ENCODE results near the gene SLC38A3. TPM values are rescaled to one million over a fixed set of nuclear protein-coding genes. Genes with fewer than 3 reads are reported as not detected.

Gene SLC38A3
- polyA plus RNA-seq, 2 donors, result 0.08 to 0.11 TPM

- H3K36me3 ChIP-seq (ENCODE audit: control insufficient read depth in 2 of 2, insufficient read depth in 2 of 2, low read length in 1 of 2), result no peaks in the 10 kb centered on the region
- no peaks in the 10 kb centered on the region for H3K9me3 ChIP-seq (ENCODE audit: control insufficient read depth in 2 of 2, insufficient read depth in 1 of 2, low read depth in 1 of 2, low read length in 1 of 2)
- H3K27me3 ChIP-seq (ENCODE audit: control insufficient read depth in 1 of 2, insufficient read depth in 2 of 2, low read length in 2 of 2), result no peaks in the 10 kb centered on the region
- H3K4me3 ChIP-seq (ENCODE audit: low read depth in 1 of 2, low read length in 2 of 2), result no peak overlapping the region
- 88 to 91% methylated on average over 4 of the region's 4 CpGs for WGBS, 2 donors
- H3K27ac ChIP-seq (ENCODE audit: low read depth in 2 of 2, low read length in 1 of 2), result no peak overlapping the region
- H3K4me1 ChIP-seq (ENCODE audit: control insufficient read depth in 2 of 2, insufficient read depth in 2 of 2, low read length in 1 of 2), result peaks cover 9 to 15% of the 10 kb centered on the region in 2 donors
Measured at GRCh38 chr3:50233176-50233575, 28.1 kb downstream of the SLC38A3 start.

GRCh38 chr3:50235716-50236483 is 30.8 kb downstream of the SLC38A3 start, which contains the start of gene GNAI2:
GNAI2 (plus strand) TSS chr3:50236204; CDS start chr3:50236336, 132 bp downstream.
- Histone ChIP-seq H3K4me3 (ENCODE audit: low read depth in 1 of 2, low read length in 2 of 2) (peak within 1 kb of the TSS; percentile 75 to 77), H3K4me1 (ENCODE audit: control insufficient read depth in 2 of 2, insufficient read depth in 2 of 2, low read length in 1 of 2) (peaks cover 2 to 23% of the 10 kb centered on the region in 2 donors), H3K36me3 (ENCODE audit: control insufficient read depth in 2 of 2, insufficient read depth in 2 of 2, low read length in 1 of 2) (peaks cover 0 to 4% of the 10 kb centered on the region in 2 donors), H3K9me3 (ENCODE audit: control insufficient read depth in 2 of 2, insufficient read depth in 1 of 2, low read depth in 1 of 2, low read length in 1 of 2) (no peaks in the 10 kb centered on the region), H3K27ac (ENCODE audit: low read depth in 2 of 2, low read length in 1 of 2) (peak within 1 kb of the TSS; percentile 87 to 96), H3K27me3 (ENCODE audit: control insufficient read depth in 1 of 2, insufficient read depth in 2 of 2, low read length in 2 of 2) (no peaks in the 10 kb centered on the region)
- WGBS, 2 donors, result 1% methylated on average over 71 to 75 of the region's 75 CpGs

GRCh38 chr3:50236484-50237132 is 31.5 kb downstream of the SLC38A3 start:
- WGBS, 2 donors, result 1 to 2% methylated on average over 13 of the region's 13 CpGs

GRCh38 chr3:50237133-50237651 is 32.1 kb downstream of the SLC38A3 start:
- Histone ChIP-seq H3K9me3 (ENCODE audit: control insufficient read depth in 2 of 2, insufficient read depth in 1 of 2, low read depth in 1 of 2, low read length in 1 of 2) (no peaks in the 10 kb centered on the region), H3K27me3 (ENCODE audit: control insufficient read depth in 1 of 2, insufficient read depth in 2 of 2, low read length in 2 of 2) (no peaks in the 10 kb centered on the region), H3K4me1 (ENCODE audit: control insufficient read depth in 2 of 2, insufficient read depth in 2 of 2, low read length in 1 of 2) (peaks cover 11 to 36% of the 10 kb centered on the region in 2 donors), H3K36me3 (ENCODE audit: control insufficient read depth in 2 of 2, insufficient read depth in 2 of 2, low read length in 1 of 2) (peaks cover 0 to 4% of the 10 kb centered on the region in 2 donors), H3K27ac (ENCODE audit: low read depth in 2 of 2, low read length in 1 of 2) (peak overlapping the region; percentile 87 to 96), H3K4me3 (ENCODE audit: low read depth in 1 of 2, low read length in 2 of 2) (peak overlapping the region; percentile 75 to 77)
- 2 to 14% methylated on average over 7 of the region's 7 CpGs for WGBS, 2 donors

More at GRCh38 chr3:50236484-50237132, 31.5 kb downstream of the SLC38A3 start:
- H3K27me3 ChIP-seq (ENCODE audit: control insufficient read depth in 1 of 2, insufficient read depth in 2 of 2, low read length in 2 of 2), result no peaks in the 10 kb centered on the region
- H3K9me3 ChIP-seq (ENCODE audit: control insufficient read depth in 2 of 2, insufficient read depth in 1 of 2, low read depth in 1 of 2, low read length in 1 of 2), result no peaks in the 10 kb centered on the region
- peaks cover 0 to 4% of the 10 kb centered on the region in 2 donors for H3K36me3 ChIP-seq (ENCODE audit: control insufficient read depth in 2 of 2, insufficient read depth in 2 of 2, low read length in 1 of 2)
- H3K4me1 ChIP-seq (ENCODE audit: control insufficient read depth in 2 of 2, insufficient read depth in 2 of 2, low read length in 1 of 2), result peaks cover 8 to 30% of the 10 kb centered on the region in 2 donors
- peak overlapping the region; percentile 75 to 77 for H3K4me3 ChIP-seq (ENCODE audit: low read depth in 1 of 2, low read length in 2 of 2)
- peak overlapping the region; percentile 87 to 96 for H3K27ac ChIP-seq (ENCODE audit: low read depth in 2 of 2, low read length in 1 of 2)

GRCh38 chr3:50237754-50238548 is 32.9 kb downstream of the SLC38A3 start:
- Histone ChIP-seq H3K27me3 (ENCODE audit: control insufficient read depth in 1 of 2, insufficient read depth in 2 of 2, low read length in 2 of 2) (no peaks in the 10 kb centered on the region), H3K9me3 (ENCODE audit: control insufficient read depth in 2 of 2, insufficient read depth in 1 of 2, low read depth in 1 of 2, low read length in 1 of 2) (no peaks in the 10 kb centered on the region), H3K4me3 (ENCODE audit: low read depth in 1 of 2, low read length in 2 of 2) (peak overlapping the region; percentile 75 to 77), H3K36me3 (ENCODE audit: control insufficient read depth in 2 of 2, insufficient read depth in 2 of 2, low read length in 1 of 2) (peaks cover 0 to 4% of the 10 kb centered on the region in 2 donors), H3K4me1 (ENCODE audit: control insufficient read depth in 2 of 2, insufficient read depth in 2 of 2, low read length in 1 of 2) (peaks cover 17 to 42% of the 10 kb centered on the region in 2 donors), H3K27ac (ENCODE audit: low read depth in 2 of 2, low read length in 1 of 2) (peak overlapping the region; percentile 87 to 96)
- WGBS, 2 donors, result 1 to 5% methylated on average over 31 of the region's 31 CpGs

- H3K27ac ChIP-seq (ENCODE audit: low read depth in 2 of 2, low read length in 1 of 2), result peak overlapping the region; percentile 86 to 96
- H3K4me1 ChIP-seq (ENCODE audit: control insufficient read depth in 2 of 2, insufficient read depth in 2 of 2, low read length in 1 of 2), result peaks cover 20 to 43% of the 10 kb centered on the region in 2 donors
- H3K4me3 ChIP-seq (ENCODE audit: low read depth in 1 of 2, low read length in 2 of 2), result peak overlapping the region; percentile 75 to 77
- peaks cover 0 to 4% of the 10 kb centered on the region in 2 donors for H3K36me3 ChIP-seq (ENCODE audit: control insufficient read depth in 2 of 2, insufficient read depth in 2 of 2, low read length in 1 of 2)
- no peaks in the 10 kb centered on the region for H3K27me3 ChIP-seq (ENCODE audit: control insufficient read depth in 1 of 2, insufficient read depth in 2 of 2, low read length in 2 of 2)
- 6 to 16% methylated on average over 7 of the region's 7 CpGs for WGBS, 2 donors
- H3K9me3 ChIP-seq (ENCODE audit: control insufficient read depth in 2 of 2, insufficient read depth in 1 of 2, low read depth in 1 of 2, low read length in 1 of 2), result no peaks in the 10 kb centered on the region
Measured at GRCh38 chr3:50238549-50239026, 33.5 kb downstream of the SLC38A3 start.

GRCh38 chr3:50239649-50240048 is 34.6 kb downstream of the SLC38A3 start:
- WGBS, 2 donors, result 67 to 73% methylated on average over 4 of the region's 4 CpGs
- Histone ChIP-seq H3K4me3 (ENCODE audit: low read depth in 1 of 2, low read length in 2 of 2) (no peak overlapping the region), H3K36me3 (ENCODE audit: control insufficient read depth in 2 of 2, insufficient read depth in 2 of 2, low read length in 1 of 2) (peaks cover 0 to 8% of the 10 kb centered on the region in 2 donors), H3K9me3 (ENCODE audit: control insufficient read depth in 2 of 2, insufficient read depth in 1 of 2, low read depth in 1 of 2, low read length in 1 of 2) (no peaks in the 10 kb centered on the region), H3K27ac (ENCODE audit: low read depth in 2 of 2, low read length in 1 of 2) (peak overlapping the region; percentile 86 to 96), H3K4me1 (ENCODE audit: control insufficient read depth in 2 of 2, insufficient read depth in 2 of 2, low read length in 1 of 2) (peaks cover 20 to 47% of the 10 kb centered on the region in 2 donors), H3K27me3 (ENCODE audit: control insufficient read depth in 1 of 2, insufficient read depth in 2 of 2, low read length in 2 of 2) (no peaks in the 10 kb centered on the region)

- Histone ChIP-seq H3K27ac (ENCODE audit: low read depth in 2 of 2, low read length in 1 of 2) (peak overlapping the region in 1 of 2 donors; percentile 87), H3K4me3 (ENCODE audit: low read depth in 1 of 2, low read length in 2 of 2) (no peak overlapping the region), H3K9me3 (ENCODE audit: control insufficient read depth in 2 of 2, insufficient read depth in 1 of 2, low read depth in 1 of 2, low read length in 1 of 2) (no peaks in the 10 kb centered on the region), H3K4me1 (ENCODE audit: control insufficient read depth in 2 of 2, insufficient read depth in 2 of 2, low read length in 1 of 2) (peaks cover 28 to 58% of the 10 kb centered on the region in 2 donors), H3K27me3 (ENCODE audit: control insufficient read depth in 1 of 2, insufficient read depth in 2 of 2, low read length in 2 of 2) (no peaks in the 10 kb centered on the region), H3K36me3 (ENCODE audit: control insufficient read depth in 2 of 2, insufficient read depth in 2 of 2, low read length in 1 of 2) (peaks cover 0 to 11% of the 10 kb centered on the region in 2 donors)
- 56 to 66% methylated on average over 4 of the region's 4 CpGs for WGBS, 2 donors
Measured at GRCh38 chr3:50241163-50241562, 36.1 kb downstream of the SLC38A3 start.
